Measurements from ENCODE around the gene BRDT.

The BRDT gene

DNA sequence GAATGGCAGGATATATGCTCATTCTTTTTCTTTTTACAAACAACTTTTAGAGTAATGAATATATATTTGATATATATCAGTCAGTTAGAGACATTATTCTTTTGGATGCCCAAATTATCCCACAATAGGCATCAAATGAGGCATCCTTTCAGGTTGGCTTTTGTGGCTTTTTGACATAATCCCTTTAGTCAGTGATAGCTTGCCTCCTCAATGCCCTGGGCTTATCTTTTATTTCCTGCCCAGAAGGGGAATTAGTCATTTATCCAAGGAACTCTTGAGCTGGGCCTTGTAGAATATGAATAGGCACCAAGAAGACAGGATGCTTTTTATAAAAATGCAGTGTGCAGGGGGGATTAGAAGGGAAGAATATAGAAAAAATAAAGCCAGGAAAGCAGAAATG, 102.7 kb downstream of the BRDT start:
- Histone ChIP-seq H3K4me1 (ENCODE audit: control insufficient read depth in 1 of 2, insufficient read depth in 2 of 2, low read length in 2 of 2) (no peaks in the 10 kb centered on the region), H3K4me3 (ENCODE audit: low read depth in 1 of 2, low read length in 2 of 2) (no peak overlapping the region), H3K27ac (ENCODE audit: low read depth, low read length) (no peak overlapping the region), H3K9me3 (ENCODE audit: control insufficient read depth in 1 of 2, low read length in 2 of 2) (no peaks in the 10 kb centered on the region), H3K27me3 (ENCODE audit: control insufficient read depth in 1 of 2, insufficient read depth in 2 of 2, low read length in 2 of 2) (no peaks in the 10 kb centered on the region), H3K9ac (ENCODE audit: low read depth in 1 of 2, low read length in 2 of 2) (no peak overlapping the region), H3K36me3 (ENCODE audit: control insufficient read depth in 1 of 2, insufficient read depth in 2 of 2, low read length in 2 of 2) (no peaks in the 10 kb centered on the region)
